Hematopoietic multipotent progenitor cell treated with erythropoietin and hydrocortisone succinate and interleukin-3 and kit ligand, for 15 days (in vitro differentiated cells): ENCODE results near the gene TNF.
A peak's percentile ranks its signal among the peaks of the same experiment; 100 is the strongest.

ENCODE experiments used
- DNase-seq: peaks from one replicate; pipeline ENCODE4 v3.0.0-alpha.2; 2015; ENCODE audit warnings: low spot score

Gene TNF

DNA sequence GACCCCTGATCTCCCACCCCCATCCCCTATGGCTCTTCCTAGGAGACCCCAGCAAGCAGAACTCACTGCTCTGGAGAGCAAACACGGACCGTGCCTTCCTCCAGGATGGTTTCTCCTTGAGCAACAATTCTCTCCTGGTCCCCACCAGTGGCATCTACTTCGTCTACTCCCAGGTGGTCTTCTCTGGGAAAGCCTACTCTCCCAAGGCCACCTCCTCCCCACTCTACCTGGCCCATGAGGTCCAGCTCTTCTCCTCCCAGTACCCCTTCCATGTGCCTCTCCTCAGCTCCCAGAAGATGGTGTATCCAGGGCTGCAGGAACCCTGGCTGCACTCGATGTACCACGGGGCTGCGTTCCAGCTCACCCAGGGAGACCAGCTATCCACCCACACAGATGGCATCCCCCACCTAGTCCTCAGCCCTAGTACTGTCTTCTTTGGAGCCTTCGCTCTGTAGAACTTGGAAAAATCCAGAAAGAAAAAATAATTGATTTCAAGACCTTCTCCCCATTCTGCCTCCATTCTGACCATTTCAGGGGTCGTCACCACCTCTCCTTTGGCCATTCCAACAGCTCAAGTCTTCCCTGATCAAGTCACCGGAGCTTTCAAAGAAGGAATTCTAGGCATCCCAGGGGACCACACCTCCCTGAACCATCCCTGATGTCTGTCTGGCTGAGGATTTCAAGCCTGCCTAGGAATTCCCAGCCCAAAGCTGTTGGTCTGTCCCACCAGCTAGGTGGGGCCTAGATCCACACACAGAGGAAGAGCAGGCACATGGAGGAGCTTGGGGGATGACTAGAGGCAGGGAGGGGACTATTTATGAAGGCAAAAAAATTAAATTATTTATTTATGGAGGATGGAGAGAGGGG is 1.9 kb upstream of the TNF start:
- no peak for DNase-seq

GRCh38 chr6:31574106-31575061 is 981 bp upstream of the TNF start:
- DNase-seq = no peak

DNA sequence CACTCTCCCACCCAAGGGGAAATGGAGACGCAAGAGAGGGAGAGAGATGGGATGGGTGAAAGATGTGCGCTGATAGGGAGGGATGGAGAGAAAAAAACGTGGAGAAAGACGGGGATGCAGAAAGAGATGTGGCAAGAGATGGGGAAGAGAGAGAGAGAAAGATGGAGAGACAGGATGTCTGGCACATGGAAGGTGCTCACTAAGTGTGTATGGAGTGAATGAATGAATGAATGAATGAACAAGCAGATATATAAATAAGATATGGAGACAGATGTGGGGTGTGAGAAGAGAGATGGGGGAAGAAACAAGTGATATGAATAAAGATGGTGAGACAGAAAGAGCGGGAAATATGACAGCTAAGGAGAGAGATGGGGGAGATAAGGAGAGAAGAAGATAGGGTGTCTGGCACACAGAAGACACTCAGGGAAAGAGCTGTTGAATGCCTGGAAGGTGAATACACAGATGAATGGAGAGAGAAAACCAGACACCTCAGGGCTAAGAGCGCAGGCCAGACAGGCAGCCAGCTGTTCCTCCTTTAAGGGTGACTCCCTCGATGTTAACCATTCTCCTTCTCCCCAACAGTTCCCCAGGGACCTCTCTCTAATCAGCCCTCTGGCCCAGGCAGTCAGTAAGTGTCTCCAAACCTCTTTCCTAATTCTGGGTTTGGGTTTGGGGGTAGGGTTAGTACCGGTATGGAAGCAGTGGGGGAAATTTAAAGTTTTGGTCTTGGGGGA is 754 bp downstream of the TNF start:
- no peak for DNase-seq

DNA sequence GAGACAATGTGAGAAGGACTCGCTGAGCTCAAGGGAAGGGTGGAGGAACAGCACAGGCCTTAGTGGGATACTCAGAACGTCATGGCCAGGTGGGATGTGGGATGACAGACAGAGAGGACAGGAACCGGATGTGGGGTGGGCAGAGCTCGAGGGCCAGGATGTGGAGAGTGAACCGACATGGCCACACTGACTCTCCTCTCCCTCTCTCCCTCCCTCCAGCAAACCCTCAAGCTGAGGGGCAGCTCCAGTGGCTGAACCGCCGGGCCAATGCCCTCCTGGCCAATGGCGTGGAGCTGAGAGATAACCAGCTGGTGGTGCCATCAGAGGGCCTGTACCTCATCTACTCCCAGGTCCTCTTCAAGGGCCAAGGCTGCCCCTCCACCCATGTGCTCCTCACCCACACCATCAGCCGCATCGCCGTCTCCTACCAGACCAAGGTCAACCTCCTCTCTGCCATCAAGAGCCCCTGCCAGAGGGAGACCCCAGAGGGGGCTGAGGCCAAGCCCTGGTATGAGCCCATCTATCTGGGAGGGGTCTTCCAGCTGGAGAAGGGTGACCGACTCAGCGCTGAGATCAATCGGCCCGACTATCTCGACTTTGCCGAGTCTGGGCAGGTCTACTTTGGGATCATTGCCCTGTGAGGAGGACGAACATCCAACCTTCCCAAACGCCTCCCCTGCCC is 1.7 kb downstream of the TNF start:
- no peak for DNase-seq

DNA sequence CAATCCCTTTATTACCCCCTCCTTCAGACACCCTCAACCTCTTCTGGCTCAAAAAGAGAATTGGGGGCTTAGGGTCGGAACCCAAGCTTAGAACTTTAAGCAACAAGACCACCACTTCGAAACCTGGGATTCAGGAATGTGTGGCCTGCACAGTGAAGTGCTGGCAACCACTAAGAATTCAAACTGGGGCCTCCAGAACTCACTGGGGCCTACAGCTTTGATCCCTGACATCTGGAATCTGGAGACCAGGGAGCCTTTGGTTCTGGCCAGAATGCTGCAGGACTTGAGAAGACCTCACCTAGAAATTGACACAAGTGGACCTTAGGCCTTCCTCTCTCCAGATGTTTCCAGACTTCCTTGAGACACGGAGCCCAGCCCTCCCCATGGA is 2.2 kb downstream of the TNF start:
- no peak for DNase-seq

DNA sequence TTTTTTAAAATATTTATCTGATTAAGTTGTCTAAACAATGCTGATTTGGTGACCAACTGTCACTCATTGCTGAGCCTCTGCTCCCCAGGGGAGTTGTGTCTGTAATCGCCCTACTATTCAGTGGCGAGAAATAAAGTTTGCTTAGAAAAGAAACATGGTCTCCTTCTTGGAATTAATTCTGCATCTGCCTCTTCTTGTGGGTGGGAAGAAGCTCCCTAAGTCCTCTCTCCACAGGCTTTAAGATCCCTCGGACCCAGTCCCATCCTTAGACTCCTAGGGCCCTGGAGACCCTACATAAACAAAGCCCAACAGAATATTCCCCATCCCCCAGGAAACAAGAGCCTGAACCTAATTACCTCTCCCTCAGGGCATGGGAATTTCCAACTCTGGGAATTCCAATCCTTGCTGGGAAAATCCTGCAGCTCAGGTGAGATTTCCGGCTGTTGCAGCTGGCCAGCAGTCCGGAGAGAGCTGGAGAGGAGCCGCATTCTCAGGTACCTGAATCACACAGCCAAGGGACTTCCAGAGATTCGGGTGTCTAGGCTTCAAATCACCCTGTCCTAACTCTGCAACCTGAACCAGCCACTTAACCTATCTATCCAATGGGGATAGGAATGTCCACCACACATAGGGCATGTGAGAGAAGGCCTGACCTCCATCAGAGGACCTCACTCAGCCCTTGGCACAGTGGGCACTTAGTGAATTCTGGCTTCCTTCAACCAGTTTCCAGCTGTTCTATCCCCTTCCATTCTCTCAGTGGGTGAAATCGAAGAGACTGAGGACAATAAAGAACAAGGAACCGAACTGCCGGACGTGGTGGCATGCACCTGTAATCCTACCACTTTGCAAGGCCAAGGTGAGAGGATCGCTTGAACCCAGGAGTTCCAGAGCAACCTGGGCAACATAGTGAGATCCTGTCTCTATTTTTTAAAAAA is 3.1 kb downstream of the TNF start:
- no peak for DNase-seq

DNA sequence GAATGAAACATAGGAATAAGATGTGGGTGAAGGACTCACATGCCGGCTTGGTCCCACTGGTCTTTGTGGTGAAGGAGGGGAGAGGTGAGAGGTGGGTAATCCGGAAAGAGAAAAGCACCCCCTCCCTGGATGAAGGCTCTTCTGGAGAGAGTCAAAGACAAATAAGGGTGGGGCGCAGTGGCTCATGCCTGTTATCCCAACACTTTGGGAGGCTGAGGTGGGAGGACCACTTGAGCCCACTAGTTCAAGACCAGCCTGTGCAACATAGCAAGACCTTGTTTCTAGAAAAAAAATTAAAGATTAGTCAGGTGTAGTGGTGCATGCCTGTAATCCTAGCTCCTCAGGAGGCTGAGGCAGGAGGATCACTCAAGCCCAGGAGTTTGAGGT is 3.7 kb downstream of the TNF start:
- no peak for DNase-seq

GRCh38 chr6:31579546-31580437 is 4.4 kb downstream of the TNF start:
- no peak for DNase-seq

- DNase-seq = no peak
These were observed 5.0 kb downstream of the TNF start for GRCh38 chr6:31580438-31580740.

- peak; percentile 77 for DNase-seq
These were observed 5.6 kb downstream of the TNF start for GRCh38 chr6:31580807-31581433.

DNA sequence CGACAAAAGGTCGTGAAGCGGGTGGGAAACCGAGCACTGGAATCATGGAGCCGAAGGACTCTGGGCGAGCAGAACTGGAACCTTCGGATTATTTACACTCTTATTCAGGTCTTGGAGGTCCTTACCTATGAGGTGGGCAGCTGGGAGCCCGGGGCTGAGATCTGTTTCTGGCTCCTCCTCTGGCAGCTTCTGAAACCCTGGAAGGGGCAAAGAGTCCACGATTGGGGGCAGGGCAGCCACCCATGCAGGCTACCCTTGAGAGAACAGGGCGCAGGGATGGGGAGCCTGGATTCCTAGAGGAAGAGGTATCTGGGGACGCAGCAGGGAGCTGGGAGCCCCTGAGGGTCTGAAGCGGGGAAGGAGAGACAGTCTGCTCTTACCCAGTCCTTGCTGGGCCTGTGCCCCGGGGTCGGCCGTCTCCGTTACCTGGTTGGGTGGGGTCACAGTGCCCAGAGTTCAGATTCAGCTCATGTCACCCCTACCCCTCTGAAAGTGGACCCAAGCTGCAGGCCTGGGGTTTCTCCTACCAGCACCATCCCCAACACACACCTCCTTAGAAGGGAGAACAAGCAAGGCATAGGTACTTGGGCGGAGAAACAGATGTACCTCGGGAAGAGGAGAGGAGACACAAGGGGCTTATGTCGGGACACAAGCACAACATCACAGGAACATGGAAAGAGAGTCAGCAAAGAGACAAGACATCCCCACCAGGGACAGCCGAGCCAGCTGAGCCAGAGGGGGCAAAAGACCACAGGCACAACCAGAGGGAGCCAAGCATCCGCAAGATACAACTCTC is 6.3 kb downstream of the TNF start:
- no peak for DNase-seq

DNA sequence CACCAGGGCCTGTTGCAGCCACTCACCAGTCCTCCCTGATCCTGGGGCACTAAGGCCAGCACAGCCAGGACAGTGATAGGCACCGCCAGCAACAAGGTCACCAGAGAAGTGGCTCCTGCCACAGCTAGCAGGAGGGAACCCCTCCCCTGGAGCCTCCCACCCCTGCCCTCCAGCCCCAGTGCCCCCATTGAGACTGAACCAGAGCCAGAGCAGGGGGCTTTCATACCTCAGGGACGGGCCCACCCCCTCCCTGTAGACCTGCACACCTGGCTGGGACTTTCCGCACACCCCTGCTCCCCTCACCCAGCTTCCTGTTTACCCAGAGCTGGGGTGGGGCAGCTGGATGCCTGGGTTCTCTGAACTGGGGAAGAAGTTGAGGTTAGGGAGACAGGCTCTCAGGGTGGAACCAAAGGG is 6.9 kb downstream of the TNF start, which contains the start of gene LTB:
Gene LTB (minus strand): TSS at position 195 of the 414 bp plus-strand sequence. CDS start 7 bp downstream, at position 188.
- no peak for DNase-seq

GRCh38 chr6:31585491-31585890 is 10.1 kb downstream of the TNF start:
- peak; percentile 40 for DNase-seq

DNA sequence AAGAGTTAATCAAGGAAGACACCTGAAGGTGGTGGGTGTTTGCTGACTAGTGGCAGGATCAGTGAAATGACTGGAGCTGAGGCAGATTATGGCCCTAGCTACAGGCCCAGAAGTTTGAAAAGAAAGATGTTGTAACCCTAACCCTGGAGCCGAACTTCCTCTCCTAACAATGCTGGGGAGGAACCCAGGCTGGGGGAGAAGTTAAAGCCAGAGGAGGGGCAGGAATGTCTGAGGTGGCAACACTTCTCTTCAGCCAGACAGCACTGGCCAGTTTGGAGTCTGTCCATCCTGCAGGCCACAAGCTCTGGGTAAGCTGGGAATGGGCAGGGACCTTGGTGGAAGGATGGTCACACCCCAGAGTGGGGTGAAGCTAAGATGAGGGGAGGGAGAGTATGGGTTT is 10.6 kb downstream of the TNF start, which contains the start of gene LST1:
Gene LST1 (plus strand): TSS at position 270 of the 400 bp plus-strand sequence. CDS start 1,023 bp downstream, outside the sequence.
- no peak for DNase-seq

- DNase-seq = no peak
These were observed 11.4 kb downstream of the TNF start for GRCh38 chr6:31586599-31587281.

DNA sequence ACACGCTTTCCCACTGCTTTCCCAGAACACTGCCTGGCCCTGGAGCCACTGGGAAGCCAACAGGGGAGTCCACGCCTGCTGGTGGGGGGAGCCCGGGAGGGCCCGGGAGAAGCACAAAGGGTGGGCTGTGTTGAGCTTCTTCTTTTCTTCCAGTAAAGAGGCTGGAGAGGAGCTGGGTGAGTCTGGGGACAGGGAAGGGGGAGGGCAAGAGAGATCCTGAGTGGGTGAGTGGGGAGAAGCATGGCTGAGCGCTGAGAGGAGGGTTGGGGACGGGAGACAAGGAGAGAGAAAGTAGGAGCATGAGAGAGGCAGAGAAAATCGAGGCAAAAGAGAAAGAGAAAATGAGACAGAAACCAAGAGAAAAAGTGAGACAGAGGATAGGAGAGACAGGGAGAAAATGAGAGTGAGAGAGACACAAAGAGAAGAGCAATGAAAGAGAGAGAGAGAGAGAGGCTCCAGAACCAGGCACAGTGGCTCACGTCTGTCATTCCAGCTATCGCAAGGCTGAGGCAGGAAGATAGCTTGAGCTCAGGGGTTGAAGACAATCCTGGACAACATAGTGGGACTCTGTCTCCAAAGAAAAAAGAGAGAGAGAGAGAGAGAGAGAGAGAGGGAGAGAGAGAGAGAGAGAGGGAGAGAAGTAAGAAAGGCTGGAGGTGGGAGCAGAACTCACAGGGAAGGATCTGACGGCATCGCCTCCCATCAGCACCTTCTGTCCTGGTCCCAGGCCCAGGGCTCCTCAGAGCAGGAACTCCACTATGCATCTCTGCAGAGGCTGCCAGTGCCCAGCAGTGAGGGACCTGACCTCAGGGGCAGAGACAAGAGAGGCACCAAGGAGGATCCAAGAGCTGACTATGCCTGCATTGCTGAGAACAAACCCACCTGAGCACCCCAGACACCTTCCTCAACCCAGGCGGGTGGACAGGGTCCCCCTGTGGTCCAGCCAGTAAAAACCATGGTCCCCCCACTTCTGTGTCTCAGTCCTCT is 12.7 kb downstream of the TNF start:
- no peak for DNase-seq
